AG10803 (cell line): ENCODE data around the gene SCAPER.

Experiments used
- DNase-seq: peaks from one replicate; pipeline ENCODE4 v3.0.0; 2010; ENCODE audit warnings: low read depth
- H3K4me3 ChIP-seq: 2 replicates; pipeline ENCODE4 v1.5.1; 2011; ENCODE audit warnings: mild to moderate bottlenecking, low read length, control low read depth
- CTCF ChIP-seq: conservative IDR thresholded peaks from 2 replicates; pipeline ENCODE4 v1.5.1; 2011; ENCODE audit warnings: mild to moderate bottlenecking, low read length, control low read depth, inconsistent platforms

SCAPER gene

GRCh38 chr15:76346669-76347481 lies 558.3 kb downstream of the SCAPER start:
- peak overlapping the region; percentile 52 for H3K4me3 ChIP-seq
- no peak for DNase-seq
- no peak for TF ChIP-seq CTCF

- no peak for DNase-seq
- TF ChIP-seq CTCF, result no peak
- H3K4me3 ChIP-seq, result peak overlapping the region; percentile 52
Measured at GRCh38 chr15:76345880-76346668, 559.1 kb downstream of the SCAPER start.

- no peak for TF ChIP-seq CTCF
- DNase-seq, result no peak
- H3K4me3 ChIP-seq, result peak overlapping the region; percentile 52
Measured at GRCh38 chr15:76345583-76345879, 559.6 kb downstream of the SCAPER start.

GRCh38 chr15:76344893-76345582 lies 560.1 kb downstream of the SCAPER start:
- no peak overlapping the region for H3K4me3 ChIP-seq
- DNase-seq, result no peak
- no peak for TF ChIP-seq CTCF

GRCh38 chr15:76343313-76343996 lies 561.7 kb downstream of the SCAPER start:
- H3K4me3 ChIP-seq, result no peak overlapping the region
- no peak for DNase-seq
- no peak for TF ChIP-seq CTCF

- no peak overlapping the region for H3K4me3 ChIP-seq
- DNase-seq, result no peak
- no peak for TF ChIP-seq CTCF
Measured at GRCh38 chr15:76342382-76343201, 562.5 kb downstream of the SCAPER start.
